Activated CD4-positive, alpha-beta T cell treated with anti-CD3 and anti-CD28 coated beads, Interleukin-2, Interleukin-4, amounts not matched to agents 100 ng/mL and 50 ng/mL, durations not matched to agents 16 hours and 8 hours (primary cell): Measurements from ENCODE around the gene FAM187B.

ENCODE experiments used
- DNase-seq: peaks from one replicate; pipeline ENCODE4 v3.0.0-alpha.2; 2020; ENCODE audit warnings: low spot score

Gene FAM187B

DNA sequence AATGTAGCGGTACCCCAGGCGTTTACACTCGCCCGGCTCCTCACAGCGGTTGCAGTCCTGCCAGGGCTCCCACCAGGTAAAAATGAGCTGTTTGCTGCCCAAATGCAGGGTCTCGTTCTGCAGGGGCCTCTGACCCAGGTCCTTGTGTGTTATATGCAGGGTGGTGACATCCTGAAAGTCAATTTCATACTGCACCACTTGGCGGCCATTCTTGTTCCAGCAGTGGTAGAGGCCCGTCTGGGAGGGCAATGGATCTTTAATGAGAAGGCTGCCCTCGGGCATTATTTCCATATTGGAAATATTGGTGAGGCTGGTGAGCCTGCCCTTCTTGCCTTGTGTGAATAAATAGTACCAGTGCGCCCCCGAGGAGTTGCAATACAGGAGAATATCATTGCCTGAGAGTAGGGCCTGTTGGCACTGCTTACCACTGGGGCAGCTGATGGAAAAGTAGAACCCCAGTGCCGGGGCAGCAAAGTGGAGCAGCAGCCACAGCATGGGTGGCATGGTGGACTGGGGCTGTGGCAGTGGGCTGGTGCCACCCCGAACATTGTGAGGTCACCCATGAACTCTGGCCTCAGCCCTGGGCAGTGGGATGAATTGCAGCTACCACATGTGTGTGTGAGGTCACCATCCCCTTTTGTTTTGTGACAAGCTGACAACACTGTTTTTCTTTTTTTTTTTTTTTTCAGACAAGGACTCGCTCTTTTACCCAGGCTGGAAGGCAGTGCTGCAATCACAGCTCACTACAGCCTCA is at the start of gene FAM187B:
Gene FAM187B, minus strand, starts transcription at position 563 of the 754 bp plus-strand sequence. Its CDS starts 59 bp downstream, at position 504.
- DNase-seq: no peak

DNA sequence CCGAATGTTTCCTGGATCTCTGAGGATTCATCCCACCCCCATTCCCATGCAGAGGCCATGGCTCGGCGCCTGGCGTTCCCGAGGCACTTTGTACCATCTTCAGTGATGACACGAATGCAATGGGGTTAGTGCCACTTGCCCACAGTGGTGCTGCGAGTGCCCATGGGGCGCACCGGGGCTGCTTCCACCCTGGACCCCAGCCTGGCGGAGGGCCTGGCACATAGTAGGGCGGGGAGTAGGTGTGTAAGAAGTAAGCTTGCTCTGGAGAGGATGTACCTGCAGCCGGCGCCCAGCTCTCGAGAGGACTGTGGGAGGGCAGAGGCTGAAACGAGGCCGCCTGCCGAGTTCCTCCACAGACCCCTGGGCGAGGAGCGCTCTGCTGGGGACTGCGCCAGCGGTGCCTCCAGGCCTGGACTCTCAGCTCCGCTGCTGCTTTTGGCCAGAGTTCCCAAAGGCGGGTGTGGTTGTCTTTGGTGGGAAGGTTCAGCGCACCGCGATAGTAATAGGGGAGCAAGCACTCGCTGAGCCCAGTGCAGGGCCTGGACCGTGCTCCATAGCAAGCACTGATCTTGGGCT is 48.3 kb upstream of the FAM187B start:
- no peak for DNase-seq

DNA sequence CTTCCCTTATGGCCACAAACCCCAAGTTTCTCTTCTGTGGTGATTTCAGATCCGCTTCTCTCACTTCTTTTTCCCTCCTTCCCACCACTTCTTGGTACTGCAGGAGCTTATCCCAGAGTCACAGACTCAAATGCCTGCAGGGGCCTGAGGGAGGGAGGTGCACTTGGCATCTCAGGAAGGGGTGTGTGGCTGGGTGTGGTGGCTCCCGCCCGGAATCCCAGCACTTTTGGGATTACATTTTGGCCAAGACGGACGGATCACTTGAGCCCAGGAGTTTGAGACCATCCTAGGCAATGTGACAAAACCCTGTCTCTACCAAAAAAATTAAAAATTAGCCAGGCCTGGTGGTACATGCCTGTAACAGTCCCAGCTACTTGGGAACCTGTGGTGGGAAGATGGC is 45.8 kb upstream of the FAM187B start:
- DNase-seq: no peak

DNA sequence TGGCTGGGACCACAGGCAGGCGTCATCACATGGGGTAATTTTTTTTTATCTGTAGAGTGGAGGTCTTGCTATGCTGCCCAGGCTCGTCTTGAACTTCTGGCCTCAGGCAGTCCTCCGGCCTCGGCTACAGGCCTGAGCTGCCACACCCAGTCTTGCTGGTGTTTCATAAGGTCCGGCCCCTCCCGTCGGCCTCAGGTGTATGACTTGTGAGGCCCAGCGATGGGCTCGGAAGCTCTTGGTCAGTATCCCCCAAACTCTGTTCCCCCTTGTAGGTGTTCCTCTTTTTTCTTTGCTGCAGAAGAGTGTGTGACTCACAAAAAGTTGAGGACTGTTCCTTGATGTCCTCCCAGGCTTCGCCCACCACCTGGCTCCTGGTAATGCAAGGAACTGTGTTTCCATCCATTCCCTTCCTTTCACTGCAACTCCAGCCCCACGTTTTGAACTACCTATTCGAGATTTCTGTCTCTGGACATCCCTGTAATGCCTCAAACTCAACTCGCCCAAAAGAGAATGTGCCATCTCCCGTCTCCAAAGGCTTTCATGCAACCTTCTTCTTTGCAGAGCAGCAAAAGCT is 45.2 kb upstream of the FAM187B start:
- no peak for DNase-seq

DNA sequence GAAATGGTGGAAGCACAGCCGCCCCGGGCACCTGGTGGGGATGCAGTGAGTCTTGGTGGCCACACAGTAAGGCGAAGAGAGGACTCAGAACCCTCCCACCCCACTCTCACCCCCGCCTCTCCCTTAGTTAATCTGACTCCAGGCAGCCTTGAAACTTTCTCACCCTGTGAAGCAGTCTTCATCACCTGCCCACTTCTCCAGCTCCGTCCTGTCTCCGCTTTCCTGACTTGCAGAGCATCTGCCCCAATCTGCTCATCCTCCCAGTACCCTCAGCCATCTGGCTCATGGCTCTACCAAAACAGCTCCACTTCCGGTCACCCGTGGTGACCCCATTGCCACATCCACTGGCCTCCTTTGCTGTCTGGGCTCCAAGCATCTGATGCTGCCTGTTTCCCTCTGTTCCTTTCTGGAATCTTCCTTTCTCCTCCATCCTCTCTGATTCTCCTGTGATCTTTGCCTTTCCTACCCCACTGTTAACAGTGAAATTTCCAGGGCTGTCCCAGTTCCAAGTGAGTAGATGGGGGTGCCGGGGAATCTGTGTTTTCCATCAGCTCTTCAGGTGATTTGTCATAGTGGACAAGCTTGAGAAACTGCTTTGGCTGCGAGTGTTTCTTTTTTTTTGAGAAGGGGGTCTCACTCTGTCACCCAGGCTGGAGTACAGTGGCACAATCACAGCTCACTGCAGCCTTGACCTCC is 44.6 kb upstream of the FAM187B start:
- no peak for DNase-seq

DNA sequence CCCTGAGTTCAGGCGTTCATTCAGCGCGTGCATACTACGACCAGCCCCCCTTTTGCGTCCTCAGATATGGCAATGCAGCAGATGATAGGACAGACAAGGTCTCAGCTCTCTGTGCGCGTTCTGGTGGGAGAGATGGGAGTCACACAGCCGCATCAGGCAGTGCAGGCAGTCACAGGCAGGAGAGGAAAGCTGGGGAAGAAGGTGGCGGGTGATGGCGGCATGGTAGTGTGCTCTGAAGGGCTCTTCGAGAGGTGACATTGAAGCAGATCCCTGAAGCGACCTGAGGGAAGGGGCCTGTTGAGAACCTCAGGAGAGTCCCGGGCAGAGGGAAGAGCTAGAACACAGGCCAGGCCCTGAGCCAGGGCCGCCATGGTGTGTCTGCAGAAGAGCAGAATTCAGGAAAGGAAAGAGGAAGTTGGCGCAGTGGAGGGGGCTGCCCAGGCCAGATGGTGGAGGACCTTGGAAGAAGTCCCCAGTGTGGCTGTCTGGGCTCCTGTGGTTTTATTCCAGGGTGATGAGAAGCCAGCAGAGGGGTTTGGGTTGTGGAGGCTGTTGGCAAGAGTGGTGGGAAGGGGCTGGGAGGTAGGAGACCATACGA is 43.7 kb upstream of the FAM187B start:
- no peak for DNase-seq

DNA sequence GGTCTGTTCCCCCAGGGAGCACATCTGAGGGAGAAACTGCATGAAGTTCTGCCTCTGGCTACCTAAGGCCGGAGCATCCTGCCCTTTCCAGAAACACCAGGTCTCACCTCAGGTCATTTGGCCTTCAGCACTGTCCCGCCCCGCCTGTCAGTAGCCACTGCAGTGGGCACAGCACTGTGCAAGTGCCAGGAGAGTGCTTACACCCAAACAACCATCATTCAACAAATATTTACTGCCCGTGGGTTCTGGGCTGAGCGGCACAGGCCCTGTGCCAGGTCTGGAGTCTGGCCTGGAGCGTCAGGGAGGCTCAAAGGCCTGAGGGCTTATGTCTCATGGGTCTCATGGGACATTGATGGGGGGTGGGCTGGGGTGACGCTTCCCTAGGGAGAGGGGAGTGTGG is 43.0 kb upstream of the FAM187B start:
- DNase-seq: no peak

DNA sequence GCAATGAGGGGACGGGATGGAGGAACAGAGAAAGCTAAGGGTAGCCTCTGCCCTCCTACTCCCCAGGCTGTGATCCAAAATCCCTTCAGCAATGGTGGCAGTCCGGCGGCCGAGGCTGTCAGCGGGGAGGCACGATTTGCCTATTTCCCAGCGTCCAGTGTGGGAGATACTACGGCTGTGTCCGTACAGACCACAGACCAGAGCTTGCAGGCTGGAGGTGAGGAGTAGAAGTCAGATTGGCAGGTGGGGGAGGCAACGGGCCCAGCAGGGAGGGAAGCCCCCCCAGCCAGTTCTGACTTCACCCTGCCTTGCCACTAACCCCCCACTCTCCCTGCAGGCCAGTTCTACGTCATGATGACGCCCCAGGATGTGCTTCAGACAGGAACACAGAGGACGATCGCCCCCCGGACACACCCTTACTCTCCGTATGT is 41.9 kb upstream of the FAM187B start:
- no peak for DNase-seq

DNA sequence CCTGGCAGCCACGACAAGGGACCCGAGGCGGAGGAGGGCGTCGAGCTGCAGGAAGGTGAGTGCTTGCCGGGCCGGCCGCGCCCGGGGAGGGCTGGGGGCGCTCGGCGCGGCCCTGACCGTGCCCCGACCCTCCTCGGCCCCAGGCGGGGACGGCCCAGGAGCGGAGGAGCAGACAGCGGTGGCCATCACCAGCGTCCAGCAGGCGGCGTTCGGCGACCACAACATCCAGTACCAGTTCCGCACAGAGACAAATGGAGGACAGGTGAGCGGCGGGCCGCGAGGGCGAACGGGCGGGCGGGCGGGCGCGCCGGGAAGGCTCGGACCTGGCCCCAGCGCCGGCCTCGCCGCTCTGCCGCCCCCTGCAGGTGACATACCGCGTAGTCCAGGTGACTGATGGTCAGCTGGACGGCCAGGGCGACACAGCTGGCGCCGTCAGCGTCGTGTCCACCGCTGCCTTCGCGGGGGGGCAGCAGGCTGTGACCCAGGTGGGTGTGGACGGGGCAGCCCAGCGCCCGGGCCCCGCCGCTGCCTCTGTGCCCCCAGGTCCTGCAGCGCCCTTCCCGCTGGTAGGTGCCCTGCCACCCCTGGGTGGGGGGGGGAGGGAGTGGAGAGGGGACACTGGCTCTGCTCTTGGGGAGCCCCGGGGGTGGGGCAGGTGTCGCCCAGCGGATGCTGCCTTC is 41.0 kb upstream of the FAM187B start:
- DNase-seq: peak; percentile 79

DNA sequence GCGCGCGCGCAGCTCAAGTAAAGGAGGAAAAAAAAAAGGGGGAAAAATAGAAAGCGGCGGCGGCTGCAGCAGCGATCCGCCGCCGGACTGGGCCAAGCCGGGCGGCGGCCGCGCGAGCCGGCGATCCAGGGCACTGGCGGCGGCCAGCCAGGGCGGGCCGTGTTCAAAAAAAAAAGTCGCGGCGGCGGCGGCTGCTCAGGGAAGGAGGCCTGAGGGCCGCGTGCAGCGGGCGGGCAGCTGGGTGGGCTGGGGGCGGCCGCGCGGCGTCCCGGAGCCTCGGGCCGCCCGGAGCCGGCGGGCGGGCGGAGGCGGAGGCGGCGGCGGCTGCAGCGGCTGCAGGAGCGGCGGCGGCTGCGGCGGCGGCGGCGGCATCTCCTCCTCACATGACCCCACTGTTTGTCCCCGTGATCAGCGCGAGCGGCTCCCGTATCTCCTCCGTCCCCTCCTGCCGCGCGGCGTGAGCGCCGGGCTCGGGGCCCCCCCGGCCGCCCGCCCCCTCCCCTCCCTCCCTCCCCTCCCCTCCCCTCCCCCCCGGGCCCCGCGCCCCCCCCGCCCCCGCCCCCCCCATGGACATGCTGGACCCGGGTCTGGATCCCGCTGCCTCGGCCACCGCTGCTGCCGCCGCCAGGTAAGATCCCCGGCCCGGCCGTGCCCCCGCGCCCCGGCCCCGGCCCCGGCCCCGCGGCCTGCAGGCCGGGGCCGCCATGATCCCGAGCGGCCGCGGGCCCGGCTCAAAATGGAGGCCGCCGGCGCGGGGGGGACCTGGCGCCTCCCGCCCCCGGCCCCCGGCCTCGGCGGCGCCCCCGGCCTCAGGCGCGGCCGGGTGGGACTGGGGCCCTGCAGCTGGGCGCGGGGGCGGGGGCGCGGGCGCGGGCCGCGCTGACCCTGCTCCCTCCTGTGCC is 40.2 kb upstream of the FAM187B start, which contains the start of gene USF2:
Gene USF2, plus strand, starts transcription at position 427 of the 902 bp plus-strand sequence. Its CDS starts 140 bp downstream, at position 567.
- DNase-seq: peak; percentile 60

DNA sequence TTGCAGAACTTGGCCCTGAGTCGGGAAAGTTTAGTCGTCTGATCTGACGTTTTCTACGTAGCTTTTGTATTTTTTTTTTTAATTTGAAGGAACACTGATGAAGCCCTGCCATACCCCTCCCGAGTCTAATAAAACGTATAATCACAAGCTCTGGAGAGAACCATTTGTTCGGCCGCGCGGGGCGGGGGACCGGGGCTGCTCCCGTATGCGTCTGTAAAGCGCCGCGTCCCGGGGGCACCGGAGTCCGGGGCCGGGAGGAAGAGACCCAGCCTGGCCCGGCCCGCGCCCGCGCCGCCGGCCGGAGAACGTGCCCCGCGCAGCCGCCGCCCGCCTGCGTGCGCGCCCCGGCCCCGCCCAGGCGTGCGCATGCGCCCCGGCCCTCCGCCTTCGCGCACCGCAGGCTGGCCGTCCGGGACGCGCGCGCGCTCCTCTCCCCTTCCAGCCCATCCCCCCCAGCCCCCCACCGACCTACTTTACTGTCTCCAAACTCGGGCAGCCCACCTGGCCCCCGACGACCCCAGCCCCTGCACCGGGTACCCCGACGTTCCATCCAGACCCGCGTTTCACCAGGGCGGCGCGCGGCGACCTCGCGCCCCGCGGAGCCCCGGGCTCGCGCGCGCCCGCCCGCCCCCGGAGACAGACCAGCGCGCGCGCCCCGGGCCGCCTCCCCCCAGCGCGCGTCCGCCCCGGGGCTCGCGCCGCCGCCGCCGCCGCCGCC is 39.4 kb upstream of the FAM187B start:
- DNase-seq: peak; percentile 76

DNA sequence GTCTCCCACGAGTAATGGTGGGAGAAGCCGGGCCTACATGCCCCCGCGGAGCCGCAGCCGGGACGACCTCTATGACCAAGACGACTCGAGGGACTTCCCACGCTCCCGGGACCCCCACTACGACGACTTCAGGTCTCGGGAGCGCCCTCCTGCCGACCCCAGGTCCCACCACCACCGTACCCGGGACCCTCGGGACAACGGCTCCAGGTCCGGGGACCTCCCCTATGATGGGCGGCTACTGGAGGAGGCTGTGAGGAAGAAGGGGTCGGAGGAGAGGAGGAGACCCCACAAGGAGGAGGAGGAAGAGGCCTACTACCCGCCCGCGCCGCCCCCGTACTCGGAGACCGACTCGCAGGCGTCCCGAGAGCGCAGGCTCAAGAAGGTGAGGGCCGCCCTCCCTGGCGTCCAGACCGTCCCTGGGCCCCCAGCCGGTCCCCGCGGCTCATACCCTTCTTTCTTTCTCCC is 38.8 kb upstream of the FAM187B start:
- DNase-seq: no peak

DNA sequence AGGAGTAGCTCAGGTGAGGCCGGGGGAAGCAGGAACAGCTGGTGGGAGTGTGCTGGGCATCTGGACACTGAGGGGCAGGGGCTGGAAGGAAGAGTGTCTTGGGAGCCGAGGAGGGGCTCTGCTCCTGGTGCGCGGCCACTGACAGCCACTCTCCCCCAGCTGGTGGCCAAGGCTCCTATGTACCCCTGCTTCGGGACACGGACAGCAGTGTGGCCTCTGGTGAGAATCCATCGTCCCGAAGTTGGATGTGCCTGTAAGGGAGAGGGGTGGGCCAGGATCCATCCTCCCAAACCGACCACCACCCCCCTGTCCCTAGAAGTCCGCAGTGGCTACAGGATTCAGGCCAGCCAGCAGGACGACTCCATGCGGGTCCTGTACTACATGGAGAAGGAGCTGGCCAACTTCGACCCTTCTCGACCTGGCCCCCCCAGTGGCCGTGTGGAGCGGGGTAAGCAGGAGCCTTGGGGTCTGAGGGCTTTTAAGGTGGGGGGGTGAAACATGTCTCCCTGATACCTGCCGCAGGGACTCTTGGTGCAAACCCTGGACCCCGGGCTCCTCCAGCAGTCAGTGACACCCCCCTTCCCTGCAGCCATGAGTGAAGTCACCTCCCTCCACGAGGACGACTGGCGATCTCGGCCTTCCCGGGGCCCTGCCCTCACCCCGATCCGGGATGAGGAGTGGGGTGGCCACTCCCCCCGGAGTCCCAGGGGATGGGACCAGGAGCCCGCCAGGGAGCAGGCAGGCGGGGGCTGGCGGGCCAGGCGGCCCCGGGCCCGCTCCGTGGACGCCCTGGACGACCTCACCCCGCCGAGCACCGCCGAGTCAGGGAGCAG is 38.2 kb upstream of the FAM187B start:
- no peak for DNase-seq

DNA sequence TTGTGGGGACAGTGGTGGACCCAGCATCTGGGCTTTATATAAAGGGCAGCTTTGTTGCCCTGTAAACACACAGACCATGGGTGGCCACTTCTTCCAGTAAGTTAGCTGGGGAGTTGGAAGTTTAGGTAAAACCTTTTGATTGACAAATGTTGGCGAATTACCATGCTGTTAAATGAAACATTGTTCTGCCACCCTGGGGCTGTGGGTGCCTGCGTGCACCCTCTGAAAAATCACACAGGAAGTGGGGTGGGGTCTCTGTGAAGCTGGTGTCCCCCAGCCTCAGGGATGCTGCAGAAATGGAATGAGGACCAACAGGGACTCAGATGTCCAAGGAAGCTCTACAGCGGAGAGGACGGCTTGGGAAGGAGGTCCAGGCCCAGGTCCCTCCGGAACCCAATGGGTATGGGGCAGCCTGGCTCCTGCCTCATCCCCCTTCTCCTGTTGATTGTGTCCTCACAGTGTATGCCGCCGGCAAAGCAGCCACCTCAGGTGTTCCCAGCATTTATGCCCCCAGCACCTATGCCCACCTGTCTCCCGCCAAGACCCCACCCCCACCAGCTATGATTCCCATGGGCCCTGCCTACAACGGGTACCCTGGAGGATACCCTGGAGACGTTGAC is 37.5 kb upstream of the FAM187B start:
- DNase-seq: no peak

DNA sequence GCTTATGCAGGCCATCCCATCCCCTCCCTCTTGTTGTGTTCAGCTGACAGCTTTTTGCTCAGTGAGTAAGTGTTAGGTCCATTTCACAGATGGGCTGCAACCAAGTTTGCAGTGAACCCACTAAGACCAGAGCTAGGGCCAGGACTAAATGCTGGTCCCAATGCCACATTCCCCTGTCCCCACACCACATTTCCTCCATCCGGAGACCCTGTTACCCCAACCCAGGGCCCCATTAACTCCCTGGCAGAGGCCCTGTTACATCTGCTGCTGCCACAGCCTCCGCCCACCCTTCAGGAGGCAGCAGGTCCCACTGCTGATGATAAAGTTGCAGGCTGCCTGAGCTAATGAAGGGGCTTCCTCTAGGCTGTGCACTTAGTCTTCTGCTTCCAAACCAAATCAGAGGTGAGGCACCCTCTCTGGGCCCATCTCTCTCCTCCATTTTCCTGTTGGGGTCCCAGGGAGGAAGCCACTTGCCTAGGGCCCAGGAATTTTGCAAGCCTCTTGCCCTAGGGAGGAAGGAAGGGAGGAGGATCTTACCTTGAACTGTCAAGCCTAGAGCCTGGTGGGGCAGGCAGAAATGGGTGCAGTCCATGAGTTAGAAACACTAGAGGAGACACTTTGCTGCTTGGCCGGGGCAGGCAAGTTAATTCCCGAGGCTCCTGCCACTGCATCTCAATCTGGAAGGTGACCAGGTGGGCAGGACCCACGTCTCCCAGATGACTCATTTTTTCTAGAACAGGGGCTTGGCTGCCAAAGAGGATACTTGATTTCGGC is 36.8 kb upstream of the FAM187B start:
- DNase-seq: no peak

DNA sequence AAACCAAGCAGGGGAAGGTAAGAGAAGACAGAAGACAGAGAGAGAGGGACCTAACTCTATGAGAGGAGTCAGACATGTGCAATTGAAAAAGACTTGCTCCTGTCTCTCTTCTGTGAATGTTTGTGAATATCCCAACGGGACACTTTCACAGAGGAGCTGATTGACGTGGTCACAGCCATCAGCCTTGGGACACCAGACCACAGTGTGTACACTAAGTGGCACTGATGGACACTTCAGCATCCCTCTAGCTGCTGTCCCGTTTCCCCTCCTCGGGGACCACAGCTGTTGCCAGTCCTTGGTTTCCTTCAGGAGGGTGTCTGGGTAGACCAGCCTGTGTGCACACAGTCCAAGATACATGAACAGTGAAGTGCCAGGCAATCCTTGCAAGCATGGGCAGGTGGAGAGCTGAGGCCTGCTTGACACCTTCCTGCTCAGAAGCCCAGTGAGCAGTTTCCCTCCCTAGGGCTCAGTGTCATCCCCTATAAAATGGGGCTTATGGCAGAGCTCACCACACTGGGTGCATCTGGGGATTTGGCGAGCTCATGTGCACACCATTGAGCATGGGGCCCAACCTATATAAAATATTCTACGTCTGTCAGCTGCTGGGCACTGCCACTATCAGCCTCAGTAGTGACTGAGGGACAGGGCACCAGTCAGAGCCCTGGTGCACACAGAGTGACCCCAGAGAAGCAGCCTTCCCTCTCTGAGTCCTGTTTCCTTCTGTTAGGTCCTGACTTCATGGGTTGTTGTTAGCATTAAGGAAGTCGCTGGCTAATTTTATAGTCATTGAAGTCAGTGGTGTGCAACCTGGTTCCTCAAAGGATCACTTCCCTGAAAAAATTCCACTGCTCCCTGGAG is 36.0 kb upstream of the FAM187B start:
- no peak for DNase-seq
